ENCODE results near the gene GRB2.

The GRB2 gene

DNA sequence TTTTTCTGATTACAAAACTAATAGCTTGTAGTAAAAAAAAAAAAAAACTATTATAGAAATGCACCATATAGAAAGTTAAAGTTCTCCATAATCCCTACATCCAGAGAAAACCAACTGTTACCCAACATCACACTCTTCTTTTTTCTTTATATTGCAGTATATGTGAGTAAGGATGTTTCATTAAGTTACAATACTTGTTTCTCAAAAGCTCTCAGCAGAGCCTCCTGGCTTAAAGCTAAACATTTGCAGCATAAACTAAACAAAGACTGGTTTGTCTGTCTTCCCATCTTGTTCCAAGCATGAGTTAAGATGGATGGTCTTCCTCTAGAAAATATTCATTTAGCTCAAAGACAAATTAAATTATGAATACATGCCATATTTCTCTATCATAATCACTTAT is 25.2 kb downstream of the GRB2 start:
- TF ChIP-seq GATA2 (IDR thresholded peaks at IDR 0.05; ENCODE audit: low read depth, low read length) (no peak), GATA3 (IDR thresholded peaks at IDR 0.05; ENCODE audit: low read depth, low read length) (no peak)

DNA sequence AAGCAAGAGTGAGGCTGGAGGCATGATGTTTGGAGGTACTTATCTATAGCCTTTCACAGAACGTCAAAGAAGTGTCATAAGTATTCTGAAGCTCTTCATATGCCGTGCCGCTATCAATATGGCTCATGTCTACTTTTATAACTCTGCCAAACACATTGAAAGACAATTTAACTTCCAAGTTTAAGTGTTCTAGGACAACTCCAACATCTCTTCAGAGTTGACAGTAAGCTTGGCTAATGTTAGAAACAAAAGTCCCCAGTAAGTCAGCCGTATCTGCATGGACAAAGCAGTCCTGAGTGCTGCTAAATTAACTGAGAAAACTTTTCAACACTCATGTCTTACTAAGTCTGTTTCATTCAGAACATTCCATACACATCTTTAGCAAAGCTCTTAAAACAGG is 32.2 kb downstream of the GRB2 start:
- no peak for TF ChIP-seq GATA3 (IDR thresholded peaks at IDR 0.05; ENCODE audit: low read depth, low read length)
- no peak for TF ChIP-seq GATA2 (IDR thresholded peaks at IDR 0.05; ENCODE audit: low read depth, low read length)

DNA sequence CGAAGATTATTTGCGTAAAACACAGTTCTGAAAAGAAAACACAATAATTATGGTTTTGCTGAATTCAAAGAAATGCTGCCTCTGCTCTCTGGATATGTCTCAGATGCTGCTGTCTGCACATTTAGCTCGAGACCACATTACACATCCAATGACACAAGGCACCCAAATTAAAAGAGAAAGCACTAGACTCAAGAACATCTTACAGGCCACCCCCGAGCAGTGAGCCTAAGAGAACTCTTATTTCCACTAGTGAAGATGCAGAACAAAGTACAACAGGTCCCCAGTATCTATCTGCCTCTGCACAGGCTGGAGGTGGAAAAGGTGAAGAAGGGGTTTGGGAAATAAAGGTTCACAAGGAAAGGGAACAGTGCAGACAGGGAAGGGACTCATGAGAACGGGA is 33.5 kb downstream of the GRB2 start:
- no peak for TF ChIP-seq GATA3 (IDR thresholded peaks at IDR 0.05; ENCODE audit: low read depth, low read length)
- TF ChIP-seq GATA2 (IDR thresholded peaks at IDR 0.05; ENCODE audit: low read depth, low read length) = no peak

DNA sequence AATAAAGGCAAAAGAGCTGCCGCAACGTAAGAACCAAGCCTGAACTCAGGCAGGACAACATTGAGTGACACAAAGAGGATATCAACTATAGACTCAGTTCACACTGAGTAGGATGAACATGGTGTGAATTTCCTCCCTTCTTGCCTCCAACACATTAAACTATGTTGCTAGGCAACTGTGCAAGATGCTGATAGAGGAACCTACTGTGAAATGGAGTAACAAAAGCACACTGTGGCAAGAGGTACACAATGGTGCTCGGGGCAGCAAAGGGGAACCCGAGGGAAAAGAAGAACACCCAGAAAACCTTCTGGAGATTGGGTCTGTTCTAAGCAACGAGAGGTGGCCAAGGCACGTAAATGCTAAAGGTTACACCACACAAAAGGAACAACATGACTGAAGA is 34.1 kb downstream of the GRB2 start:
- no peak for TF ChIP-seq GATA2 (IDR thresholded peaks at IDR 0.05; ENCODE audit: low read depth, low read length)
- no peak for TF ChIP-seq GATA3 (IDR thresholded peaks at IDR 0.05; ENCODE audit: low read depth, low read length)

DNA sequence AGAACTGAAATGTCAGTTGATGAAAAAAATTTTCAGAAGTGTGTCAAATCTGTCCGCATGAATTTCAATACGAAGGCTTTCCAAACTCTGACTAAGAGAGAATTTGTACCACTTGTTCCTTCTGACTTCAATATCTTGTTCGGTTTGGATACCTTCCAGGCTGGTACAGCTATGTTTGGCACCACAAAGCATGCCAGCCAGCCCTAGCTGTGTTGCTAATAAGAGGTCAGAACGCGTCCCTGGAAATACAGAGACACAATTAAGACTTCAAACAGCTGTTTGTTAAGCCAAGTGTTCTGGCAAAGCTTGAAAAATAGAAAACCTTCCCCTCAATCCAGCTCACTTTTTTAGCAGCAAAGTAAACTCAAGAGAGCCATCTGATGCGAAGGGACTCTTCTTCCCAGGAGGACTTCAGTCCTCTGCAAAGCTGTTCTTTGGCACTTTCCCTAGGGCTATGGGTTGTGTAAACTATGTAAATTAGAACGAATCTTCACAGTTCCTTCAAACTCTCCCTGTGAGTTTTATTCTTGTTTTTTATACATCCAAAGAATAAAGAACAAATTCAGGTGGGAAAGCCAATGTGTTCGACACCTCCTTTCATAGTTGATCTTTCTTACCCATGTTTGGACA is 35.1 kb downstream of the GRB2 start:
- TF ChIP-seq GATA2 (IDR thresholded peaks at IDR 0.05; ENCODE audit: low read depth, low read length) = no peak
- TF ChIP-seq GATA3 (IDR thresholded peaks at IDR 0.05; ENCODE audit: low read depth, low read length) = no peak

DNA sequence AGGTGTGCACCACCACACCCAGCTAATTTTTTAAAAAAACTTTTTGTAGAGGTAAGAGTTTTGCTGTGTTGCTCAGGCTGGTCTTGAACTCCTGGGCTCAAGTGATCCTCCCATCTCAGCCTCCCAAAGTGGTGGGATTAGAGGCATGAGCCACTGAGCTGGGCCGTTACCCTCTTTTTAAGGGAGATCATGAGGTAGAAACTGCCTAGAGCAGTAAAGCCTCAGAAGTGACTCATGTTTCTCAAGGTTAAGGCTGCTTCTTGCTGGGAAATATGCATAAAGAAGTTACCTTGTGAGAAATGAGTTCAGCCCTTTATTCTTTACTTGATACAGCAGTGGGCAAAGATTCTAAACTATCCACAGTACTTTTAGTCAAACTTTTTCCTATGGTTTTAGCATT is 38.2 kb downstream of the GRB2 start:
- no peak for TF ChIP-seq GATA2 (IDR thresholded peaks at IDR 0.05; ENCODE audit: low read depth, low read length)
- TF ChIP-seq GATA3 (IDR thresholded peaks at IDR 0.05; ENCODE audit: low read depth, low read length) = no peak

DNA sequence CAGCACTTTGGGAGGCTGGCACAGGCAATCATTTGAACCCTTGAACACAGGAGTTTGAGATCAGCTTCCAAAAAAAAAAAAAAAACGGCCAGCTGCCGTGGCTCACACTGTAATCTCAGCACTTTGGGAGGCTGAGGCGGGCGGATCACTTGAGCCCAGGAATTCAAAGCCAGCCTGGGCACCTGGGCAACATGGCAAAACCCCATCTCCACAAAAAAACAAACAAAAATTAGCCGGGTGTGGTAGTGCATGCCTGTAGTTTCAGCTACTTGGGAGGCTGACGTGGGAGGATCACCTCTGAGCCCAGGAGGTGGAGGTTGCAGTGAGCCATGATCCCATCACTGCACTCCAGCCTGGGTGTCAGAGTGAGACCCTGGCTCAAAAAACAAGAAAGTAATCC is 39.0 kb downstream of the GRB2 start:
- no peak for TF ChIP-seq GATA3 (IDR thresholded peaks at IDR 0.05; ENCODE audit: low read depth, low read length)
- TF ChIP-seq GATA2 (IDR thresholded peaks at IDR 0.05; ENCODE audit: low read depth, low read length) = no peak

DNA sequence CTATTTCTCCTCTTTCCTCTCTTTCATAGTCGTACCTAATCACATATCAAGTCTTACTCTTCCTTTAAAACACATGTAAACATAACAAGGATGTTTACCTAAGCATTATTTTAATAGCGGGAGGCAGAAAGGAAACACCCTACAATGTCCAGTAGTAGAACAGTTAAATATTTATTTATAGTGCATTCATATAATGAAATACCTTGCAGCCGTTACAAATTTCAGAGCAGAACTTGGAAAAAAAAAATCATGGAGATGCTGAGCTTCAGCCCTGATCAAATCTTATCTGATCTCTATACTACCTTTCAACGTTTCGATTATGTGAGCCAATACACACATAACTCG is 39.6 kb downstream of the GRB2 start:
- TF ChIP-seq GATA3 (IDR thresholded peaks at IDR 0.05; ENCODE audit: low read depth, low read length) (no peak), GATA2 (IDR thresholded peaks at IDR 0.05; ENCODE audit: low read depth, low read length) (no peak)

DNA sequence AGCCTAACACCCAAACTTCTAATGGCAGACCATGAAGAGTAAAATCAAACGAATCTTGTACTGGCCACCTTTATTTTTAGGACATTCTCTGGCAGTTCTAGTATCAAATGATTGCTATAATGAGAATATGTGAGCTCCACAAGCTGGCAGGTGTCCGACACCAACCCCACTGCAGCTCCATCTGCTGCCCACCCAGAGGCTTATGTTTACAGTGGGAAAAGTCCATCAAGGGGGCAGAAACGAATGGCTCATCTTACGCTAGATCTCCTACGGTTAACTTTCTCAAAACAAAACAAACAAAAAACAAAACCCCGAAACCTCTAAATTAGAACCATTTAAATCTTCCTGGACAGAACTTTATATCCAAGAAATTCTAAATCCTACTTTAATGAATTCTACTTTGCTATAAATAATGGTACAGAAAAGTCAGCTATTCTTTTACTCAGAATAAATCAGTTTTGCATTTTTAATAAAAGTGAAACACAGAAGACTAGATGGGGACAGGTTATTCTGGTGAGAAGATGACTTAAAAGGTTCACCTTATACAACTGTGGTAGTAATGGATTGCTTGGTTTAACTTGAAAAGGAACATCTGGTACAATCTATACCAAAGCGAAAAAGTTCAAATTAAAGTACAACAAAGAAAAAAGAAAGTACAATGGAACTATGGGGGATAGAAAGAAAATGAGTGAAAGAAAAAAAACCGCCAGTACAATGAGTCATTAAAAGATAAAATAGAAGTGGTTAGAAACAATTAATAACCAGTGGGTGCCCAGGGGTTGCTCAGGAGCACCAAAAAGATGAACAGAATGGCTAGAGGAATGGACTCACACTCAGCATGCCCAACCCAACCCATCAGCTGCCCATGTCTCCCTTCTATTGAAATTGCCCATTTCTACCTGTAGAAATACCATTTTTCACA is 40.2 kb downstream of the GRB2 start:
- TF ChIP-seq GATA2 (IDR thresholded peaks at IDR 0.05; ENCODE audit: low read depth, low read length) (no peak), GATA3 (IDR thresholded peaks at IDR 0.05; ENCODE audit: low read depth, low read length) (no peak)

DNA sequence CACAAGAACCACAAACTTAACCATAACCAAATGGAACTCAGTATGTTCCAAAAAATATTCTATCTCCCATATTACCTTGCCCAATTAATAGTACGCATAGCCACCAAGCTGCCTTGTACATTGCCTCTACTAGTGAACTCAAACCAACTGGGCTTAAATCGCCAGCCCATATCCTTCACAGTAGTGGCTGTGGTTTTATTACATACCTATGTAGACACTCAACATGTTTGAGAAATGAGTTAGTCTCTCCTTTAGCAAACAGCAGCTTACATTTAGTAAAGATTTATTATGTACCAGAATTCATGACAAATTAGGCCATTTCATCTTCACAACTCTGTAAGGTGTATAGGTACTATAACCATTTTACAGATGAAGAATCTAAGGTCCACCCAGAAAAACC is 41.4 kb downstream of the GRB2 start:
- TF ChIP-seq GATA2 (IDR thresholded peaks at IDR 0.05; ENCODE audit: low read depth, low read length) (no peak), GATA3 (IDR thresholded peaks at IDR 0.05; ENCODE audit: low read depth, low read length) (no peak)

DNA sequence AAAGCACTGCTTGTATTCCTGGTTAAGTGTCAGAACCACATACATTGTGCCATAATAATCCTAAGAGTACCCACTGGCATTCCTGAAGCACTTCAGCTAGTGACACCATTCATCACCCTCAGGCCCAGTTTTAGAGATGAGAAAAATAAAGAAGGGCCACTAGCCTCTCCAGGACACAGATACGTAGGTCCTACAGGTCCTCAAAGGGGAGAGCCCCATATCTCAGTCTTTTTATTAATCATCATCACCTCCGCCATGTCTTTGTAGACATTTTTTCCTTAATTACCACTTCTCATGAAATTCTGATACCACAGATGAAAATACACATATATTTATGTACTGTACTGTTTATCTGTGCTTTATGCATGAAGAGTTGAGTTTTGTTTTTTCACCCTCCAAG is 43.5 kb downstream of the GRB2 start:
- TF ChIP-seq GATA3 (IDR thresholded peaks at IDR 0.05; ENCODE audit: low read depth, low read length) = no peak
- no peak for TF ChIP-seq GATA2 (IDR thresholded peaks at IDR 0.05; ENCODE audit: low read depth, low read length)

DNA sequence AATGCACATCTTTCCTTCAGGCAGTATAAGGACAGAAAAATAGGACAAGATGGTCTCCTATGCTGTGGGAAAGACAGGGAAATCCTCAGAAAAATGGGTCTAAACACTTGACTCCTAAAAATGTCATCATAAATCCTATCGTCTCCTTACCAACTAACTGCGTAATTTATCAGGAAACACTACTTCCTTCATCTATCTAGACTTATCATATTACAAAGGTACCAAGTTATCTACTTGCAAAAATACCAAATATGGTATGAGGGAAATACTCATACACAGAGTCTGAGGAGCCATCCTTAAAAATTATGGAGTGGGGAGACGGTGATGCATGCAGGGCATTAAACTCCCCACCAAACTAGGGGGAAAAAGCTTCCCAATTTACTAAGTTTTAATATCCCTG is 44.1 kb downstream of the GRB2 start:
- TF ChIP-seq GATA3 (IDR thresholded peaks at IDR 0.05; ENCODE audit: low read depth, low read length) (no peak), GATA2 (IDR thresholded peaks at IDR 0.05; ENCODE audit: low read depth, low read length) (no peak)

DNA sequence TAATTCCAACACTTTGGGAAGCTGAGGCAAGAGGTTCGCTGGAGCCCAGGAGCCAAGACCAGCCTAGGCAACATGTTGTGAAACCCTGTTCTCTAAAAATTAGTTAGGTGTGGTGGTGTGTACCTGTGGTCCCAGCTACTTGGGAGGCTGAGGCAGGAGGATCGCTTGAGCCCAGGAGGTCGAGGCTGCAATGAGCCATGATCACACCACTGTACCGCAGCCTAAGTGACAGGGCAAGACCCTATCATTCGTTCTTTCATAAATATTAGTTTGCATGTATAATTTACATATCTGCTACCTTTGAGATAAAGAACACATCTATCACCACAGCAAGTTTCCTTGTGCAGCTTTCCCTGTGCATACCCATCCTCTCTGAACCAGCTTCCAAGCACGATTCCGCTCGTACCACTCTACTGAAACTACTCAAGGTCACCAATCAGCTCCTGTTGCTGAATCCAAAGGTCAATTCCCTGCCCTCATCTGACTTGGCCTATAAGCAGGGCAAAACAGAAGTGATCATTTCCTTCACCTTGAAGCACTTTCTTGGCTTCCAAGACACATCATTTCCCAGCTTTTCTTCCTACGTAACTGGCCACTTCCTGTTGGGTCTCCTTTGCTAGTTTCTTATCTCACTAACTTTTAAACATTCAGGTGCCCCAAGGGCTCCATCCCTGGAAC is 49.1 kb downstream of the GRB2 start:
- TF ChIP-seq GATA2 (IDR thresholded peaks at IDR 0.05; ENCODE audit: low read depth, low read length) (no peak), GATA3 (IDR thresholded peaks at IDR 0.05; ENCODE audit: low read depth, low read length) (no peak)

DNA sequence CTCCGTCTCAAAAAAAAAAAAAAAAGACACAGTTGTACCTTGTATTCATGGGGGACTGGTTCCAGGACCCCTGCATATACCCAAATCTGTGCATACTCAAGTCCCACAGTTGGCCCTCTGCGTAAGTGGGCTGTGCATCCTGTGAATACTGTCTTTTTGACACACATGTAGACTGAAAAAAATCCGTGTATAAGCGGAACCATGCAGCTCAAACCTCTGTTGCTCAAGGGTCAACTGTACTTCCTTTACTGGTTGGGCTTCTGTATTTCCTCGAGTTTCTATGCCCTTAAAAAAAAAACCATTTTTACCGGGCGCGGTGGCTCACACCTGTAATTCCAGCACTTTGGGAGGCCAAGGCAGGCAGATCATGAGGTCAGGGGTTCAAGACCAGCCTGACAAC is 52.3 kb downstream of the GRB2 start:
- TF ChIP-seq GATA2 (IDR thresholded peaks at IDR 0.05; ENCODE audit: low read depth, low read length) (no peak), GATA3 (IDR thresholded peaks at IDR 0.05; ENCODE audit: low read depth, low read length) (no peak)

Data from SH-SY5Y (cell line).